ENCODE data around the gene RFT1.
"Not testable (repeated sequence)": the region's sequence is repeated elsewhere in the genome, so short reads cannot be mapped to it uniquely, and the experiment has no call there.

Gene RFT1

GRCh38 chr3:53151870-53152660, 21.8 kb upstream of the RFT1 start:
- Histone ChIP-seq H3K4me3 (replicated peaks; ENCODE audit: low read depth, low read length) (no peak overlapping the region), H3K36me3 (ENCODE audit: control insufficient read depth, insufficient read depth, low read length) (no peaks in the 10 kb centered on the region), H3K27me3 (replicated peaks; ENCODE audit: control insufficient read depth, insufficient read depth, low read length) (no peaks in the 10 kb centered on the region; the same call in 1 of the 2 replicates)
- TF ChIP-seq CTCF (IDR thresholded peaks at IDR 0.05; ENCODE audit: insufficient read depth, low read length, poor library complexity, severe bottlenecking), result no peak
- DNase-seq (ENCODE audit: extremely low read depth, insufficient read length), result no peak

- DNase-seq (ENCODE audit: extremely low read depth, insufficient read length), result no peak
- Histone ChIP-seq H3K4me3 (replicated peaks; ENCODE audit: low read depth, low read length) (no peak overlapping the region), H3K27me3 (replicated peaks; ENCODE audit: control insufficient read depth, insufficient read depth, low read length) (no peaks in the 10 kb centered on the region; the same call in 1 of the 2 replicates), H3K36me3 (ENCODE audit: control insufficient read depth, insufficient read depth, low read length) (no peaks in the 10 kb centered on the region)
- no peak for TF ChIP-seq CTCF (IDR thresholded peaks at IDR 0.05; ENCODE audit: insufficient read depth, low read length, poor library complexity, severe bottlenecking)
These were observed 21.2 kb upstream of the RFT1 start for GRCh38 chr3:53151465-53151864.

- not testable (repeated sequence) for H3K4me3 ChIP-seq (replicated peaks; ENCODE audit: low read depth, low read length); DNase-seq (ENCODE audit: extremely low read depth, insufficient read length); H3K36me3 ChIP-seq (ENCODE audit: control insufficient read depth, insufficient read depth, low read length); H3K27me3 ChIP-seq (replicated peaks; ENCODE audit: control insufficient read depth, insufficient read depth, low read length)
These were observed 20.8 kb upstream of the RFT1 start for GRCh38 chr3:53151086-53151438.

- no peaks in the 10 kb centered on the region for H3K36me3 ChIP-seq (ENCODE audit: control insufficient read depth, insufficient read depth, low read length)
- no peak overlapping the region for H3K4me3 ChIP-seq (replicated peaks; ENCODE audit: low read depth, low read length)
- no peaks in the 10 kb centered on the region; the same call in 1 of the 2 replicates for H3K27me3 ChIP-seq (replicated peaks; ENCODE audit: control insufficient read depth, insufficient read depth, low read length)
- TF ChIP-seq CTCF (IDR thresholded peaks at IDR 0.05; ENCODE audit: insufficient read depth, low read length, poor library complexity, severe bottlenecking), result no peak
- no peak for DNase-seq (ENCODE audit: extremely low read depth, insufficient read length)
These were observed 20.2 kb upstream of the RFT1 start for GRCh38 chr3:53150247-53151085.

GRCh38 chr3:53149699-53150098, 19.5 kb upstream of the RFT1 start:
- Histone ChIP-seq H3K4me3 (replicated peaks; ENCODE audit: low read depth, low read length) (no peak overlapping the region), H3K27me3 (replicated peaks; ENCODE audit: control insufficient read depth, insufficient read depth, low read length) (no peaks in the 10 kb centered on the region; the same call in 1 of the 2 replicates), H3K36me3 (ENCODE audit: control insufficient read depth, insufficient read depth, low read length) (no peaks in the 10 kb centered on the region)
- no peak for DNase-seq (ENCODE audit: extremely low read depth, insufficient read length)
- TF ChIP-seq CTCF (IDR thresholded peaks at IDR 0.05; ENCODE audit: insufficient read depth, low read length, poor library complexity, severe bottlenecking), result no peak

GRCh38 chr3:53149006-53149690, 18.9 kb upstream of the RFT1 start:
- TF ChIP-seq CTCF (IDR thresholded peaks at IDR 0.05; ENCODE audit: insufficient read depth, low read length, poor library complexity, severe bottlenecking), result no peak
- no peak for DNase-seq (ENCODE audit: extremely low read depth, insufficient read length)
- Histone ChIP-seq H3K27me3 (replicated peaks; ENCODE audit: control insufficient read depth, insufficient read depth, low read length) (no peaks in the 10 kb centered on the region; the same call in 1 of the 2 replicates), H3K4me3 (replicated peaks; ENCODE audit: low read depth, low read length) (no peak overlapping the region), H3K36me3 (ENCODE audit: control insufficient read depth, insufficient read depth, low read length) (no peaks in the 10 kb centered on the region)
